ENCODE measurements around the gene MAP2.

The MAP2 gene

GRCh38 chr2:209648714-209649113, 224.9 kb downstream of the MAP2 start:
- DNase-seq (ENCODE audit: low read depth in 2 of 2) = no peak

GRCh38 chr2:209653134-209653533, 229.3 kb downstream of the MAP2 start:
- DNase-seq (ENCODE audit: low read depth in 2 of 2) = no peak

- no peak for DNase-seq (ENCODE audit: low read depth in 2 of 2)
These were observed 237.5 kb downstream of the MAP2 start for GRCh38 chr2:209661286-209661894.

- DNase-seq (ENCODE audit: low read depth in 2 of 2) = no peak
These were observed 238.2 kb downstream of the MAP2 start for GRCh38 chr2:209662021-209662420.

GRCh38 chr2:209663139-209663538, 239.3 kb downstream of the MAP2 start:
- DNase-seq (ENCODE audit: low read depth in 2 of 2) = no peak

GRCh38 chr2:209663656-209664055, 239.8 kb downstream of the MAP2 start:
- no peak for DNase-seq (ENCODE audit: low read depth in 2 of 2)

- DNase-seq (ENCODE audit: low read depth in 2 of 2) = no peak
These were observed 242.4 kb downstream of the MAP2 start for GRCh38 chr2:209666296-209666695.

GRCh38 chr2:209671020-209671680, 247.3 kb downstream of the MAP2 start:
- no peak for DNase-seq (ENCODE audit: low read depth in 2 of 2)

- DNase-seq (ENCODE audit: low read depth in 2 of 2) = no peak
These were observed 250.0 kb downstream of the MAP2 start for GRCh38 chr2:209673811-209674210.

GRCh38 chr2:209680596-209680995, 256.7 kb downstream of the MAP2 start:
- no peak for DNase-seq (ENCODE audit: low read depth in 2 of 2)

- DNase-seq (ENCODE audit: low read depth in 2 of 2) = no peak
These were observed 257.4 kb downstream of the MAP2 start for GRCh38 chr2:209681201-209681735.

GRCh38 chr2:209682646-209683045, 258.8 kb downstream of the MAP2 start:
- DNase-seq (ENCODE audit: low read depth in 2 of 2) = no peak

- no peak for DNase-seq (ENCODE audit: low read depth in 2 of 2)
These were observed 261.5 kb downstream of the MAP2 start for GRCh38 chr2:209685340-209685739.

- DNase-seq (ENCODE audit: low read depth in 2 of 2) = no peak
These were observed 262.1 kb downstream of the MAP2 start for GRCh38 chr2:209685963-209686362.

GRCh38 chr2:209686448-209686847, 262.6 kb downstream of the MAP2 start:
- no peak for DNase-seq (ENCODE audit: low read depth in 2 of 2)

- no peak for DNase-seq (ENCODE audit: low read depth in 2 of 2)
These were observed 263.6 kb downstream of the MAP2 start for GRCh38 chr2:209687323-209687969.

GRCh38 chr2:209688385-209688784, 264.5 kb downstream of the MAP2 start:
- no peak for DNase-seq (ENCODE audit: low read depth in 2 of 2)

GRCh38 chr2:209690029-209690754, 266.3 kb downstream of the MAP2 start:
- DNase-seq (ENCODE audit: low read depth in 2 of 2) = no peak

GRCh38 chr2:209694748-209695147, 270.9 kb downstream of the MAP2 start:
- DNase-seq (ENCODE audit: low read depth in 2 of 2) = no peak

- DNase-seq (ENCODE audit: low read depth in 2 of 2) = no peak
These were observed 273.2 kb downstream of the MAP2 start for GRCh38 chr2:209696836-209697711.

- no peak for DNase-seq (ENCODE audit: low read depth in 2 of 2)
These were observed 278.9 kb downstream of the MAP2 start for GRCh38 chr2:209702775-209703174.

Measured in stimulated activated CD8-positive, alpha-beta memory T cell treated with anti-CD3 and anti-CD28 coated beads, Interleukin-2, amount 100 ng/mL, for 1 hour (primary cell).